Activated CD4-positive, CD25-positive, alpha-beta regulatory T cell (primary cell): ENCODE data around the gene NDUFB2.
"Not testable (repeated sequence)": the region's sequence is repeated elsewhere in the genome, so short reads cannot be mapped to it uniquely, and the experiment has no call there.

Experiments used
- DNase-seq, 4 experiments: peaks; one replicate each; lab custom pipeline; 2025; lab: John Stamatoyannopoulos, UW

The NDUFB2 gene

GRCh38 chr7:140689199-140690152 lies 7.0 kb upstream of the NDUFB2 start:
- DNase-seq = no peak

DNA sequence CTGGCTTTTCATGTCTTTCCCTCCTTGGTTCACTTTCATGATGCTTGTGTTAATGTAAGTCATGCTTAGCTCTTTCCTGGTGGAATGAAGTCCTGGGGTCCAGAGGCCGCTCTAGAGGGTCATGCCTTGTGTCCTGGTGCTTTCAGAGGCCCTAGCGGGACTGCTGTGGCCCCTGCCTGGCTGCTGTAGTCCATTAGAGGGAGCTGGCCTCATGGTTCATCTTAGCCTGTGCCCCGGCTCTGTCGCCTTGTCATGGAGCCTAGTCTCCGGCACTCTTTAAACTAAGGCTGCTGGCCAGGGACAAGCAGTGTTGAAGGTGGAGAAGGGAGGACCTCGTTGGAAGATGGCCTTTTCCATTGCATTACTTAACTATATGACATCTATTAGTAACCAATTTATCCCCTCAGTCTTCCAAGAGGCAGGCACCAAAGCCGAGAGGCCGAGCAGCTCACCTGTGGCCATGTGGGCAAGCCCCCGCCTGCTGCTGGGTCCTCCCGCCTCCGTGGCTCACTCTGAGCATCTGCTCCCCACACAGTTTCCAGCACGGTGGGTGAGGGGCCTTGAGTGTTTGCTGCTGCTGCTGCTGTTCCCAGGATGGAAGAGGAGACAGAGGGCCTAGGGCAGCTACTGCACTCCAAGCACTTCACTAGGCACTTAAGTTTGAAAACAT lies 5.0 kb upstream of the NDUFB2 start:
- DNase-seq = no peak

- not testable (repeated sequence) for DNase-seq
These were observed 2.7 kb upstream of the NDUFB2 start for GRCh38 chr7:140693849-140694248.

GRCh38 chr7:140694592-140694991 lies 1.9 kb upstream of the NDUFB2 start:
- DNase-seq = no peak

DNA sequence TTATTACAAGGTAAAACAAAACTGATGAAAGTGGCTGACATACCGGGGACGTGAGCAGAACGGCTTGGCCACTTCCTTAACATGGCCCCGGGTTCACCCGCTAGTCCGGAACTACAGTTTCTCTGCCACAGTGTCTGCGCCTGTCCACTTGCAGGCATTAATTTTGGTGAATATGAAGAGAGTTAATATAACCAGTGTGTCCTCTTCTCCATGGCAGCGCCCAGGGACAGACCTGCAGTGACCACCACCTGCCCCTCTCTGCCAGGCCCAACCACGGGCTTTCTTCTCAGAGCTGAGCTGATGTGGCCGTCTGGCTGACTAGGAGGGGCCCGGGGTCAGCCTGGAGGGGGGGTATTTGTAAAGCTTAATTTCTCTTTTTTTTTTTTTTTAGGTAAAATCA lies 1.1 kb upstream of the NDUFB2 start:
- no peak for DNase-seq

DNA sequence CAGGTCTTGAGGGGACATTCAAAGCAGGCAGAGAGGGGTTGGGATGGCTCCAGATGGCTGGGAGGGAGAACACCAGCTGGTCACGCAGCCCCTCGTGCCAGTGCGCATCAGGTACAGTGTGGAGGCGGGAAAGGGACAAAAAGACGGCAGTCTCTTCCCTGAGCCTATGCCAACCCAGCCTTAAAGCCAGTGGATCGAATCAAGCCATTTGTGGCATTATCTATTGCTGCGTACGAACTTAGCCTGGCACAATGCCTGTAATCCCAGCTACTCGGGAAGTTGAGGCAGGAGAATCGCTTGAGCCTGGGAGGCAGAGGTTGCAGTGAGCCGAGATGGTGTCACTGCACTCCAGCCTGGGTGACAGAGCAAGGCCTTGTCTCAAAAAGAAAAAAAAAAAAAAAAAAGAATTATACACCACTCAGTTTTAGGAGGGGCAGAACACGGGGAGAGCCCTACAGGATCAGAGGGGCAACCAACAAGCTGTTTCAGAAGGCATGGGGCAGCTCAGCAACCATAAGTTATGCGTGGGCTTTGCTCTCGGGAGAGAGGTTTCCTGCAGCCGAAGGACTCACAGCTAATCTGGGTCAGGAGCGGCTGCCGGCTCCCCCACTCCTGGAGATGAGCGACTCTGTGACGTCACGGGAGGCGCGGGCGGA lies 356 bp upstream of the NDUFB2 start:
- DNase-seq = peak in 3 of 4 experiments; percentile 83 to 88 (median 86)

DNA sequence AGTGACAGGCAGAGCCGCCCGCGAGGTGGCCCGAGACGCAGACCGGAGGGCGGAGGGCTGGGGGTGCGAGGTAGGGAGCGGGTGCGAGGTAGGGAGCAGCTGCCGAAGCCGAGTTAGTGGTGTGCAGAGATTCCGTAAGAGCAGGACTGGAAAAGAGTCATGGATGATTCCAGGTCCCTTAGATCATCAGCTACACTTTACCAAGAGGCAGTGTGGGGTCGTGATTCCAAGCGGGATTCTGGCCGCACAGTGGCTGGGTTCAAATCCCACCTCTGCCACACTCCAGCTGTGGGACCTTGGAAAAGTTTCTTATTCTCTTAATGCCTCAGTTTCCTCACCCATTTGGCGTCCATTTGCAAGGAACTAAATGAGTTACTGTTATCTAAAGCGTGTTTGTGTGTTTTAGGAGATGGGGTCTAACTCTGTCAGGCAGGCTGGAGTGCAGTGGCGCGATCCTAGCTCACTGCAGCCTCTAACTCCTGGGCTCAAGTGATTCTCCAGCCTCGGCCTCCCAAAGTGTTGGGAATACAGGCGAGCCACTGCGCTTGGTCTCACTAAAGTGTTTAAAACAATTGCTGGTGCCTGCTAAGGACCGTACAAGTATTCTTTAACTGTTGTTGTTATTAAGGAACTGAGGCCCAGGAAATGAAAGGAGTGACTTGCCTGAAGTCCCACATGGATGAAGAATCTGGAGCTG lies 1.1 kb downstream of the NDUFB2 start:
- DNase-seq = no peak

GRCh38 chr7:140698477-140698876 lies 2.0 kb downstream of the NDUFB2 start:
- DNase-seq = no peak

DNA sequence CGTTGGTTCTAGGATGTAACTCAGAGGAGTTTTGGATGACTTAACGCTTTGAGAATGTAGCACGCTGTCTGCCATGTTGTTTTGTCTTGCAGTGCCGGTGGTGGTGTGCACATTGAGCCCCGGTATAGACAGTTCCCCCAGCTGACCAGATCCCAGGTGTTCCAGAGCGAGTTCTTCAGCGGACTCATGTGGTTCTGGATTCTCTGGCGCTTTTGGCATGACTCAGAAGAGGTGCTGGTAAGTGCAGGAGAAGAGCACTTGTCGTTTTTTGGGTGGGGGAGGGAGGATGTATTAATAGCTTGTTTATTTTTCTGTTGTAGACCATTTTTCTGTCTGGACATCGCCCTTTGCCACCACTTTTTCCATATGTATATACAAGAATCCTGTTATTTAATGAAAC lies 6.3 kb downstream of the NDUFB2 start:
- DNase-seq = no peak

DNA sequence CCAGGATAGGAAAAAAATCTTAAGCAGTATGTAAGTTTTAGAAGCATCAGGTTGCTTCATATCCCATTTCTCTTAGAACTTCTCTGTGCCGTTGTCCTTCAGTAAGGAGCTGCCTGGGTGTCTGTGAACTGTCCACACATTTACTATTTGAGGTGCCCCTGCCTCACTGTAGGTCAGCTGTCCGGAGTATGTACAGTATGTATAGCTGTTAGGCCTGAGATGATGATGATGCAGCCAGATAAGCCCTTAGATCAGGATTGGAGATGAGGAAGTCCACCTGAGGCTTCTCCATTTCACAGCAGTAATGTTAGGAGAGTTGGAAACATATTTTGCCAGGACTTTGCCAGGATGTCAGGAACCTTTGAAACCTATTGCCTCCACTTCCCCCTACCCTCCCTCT lies 7.7 kb downstream of the NDUFB2 start:
- no peak for DNase-seq

- DNase-seq = no peak
These were observed 10.6 kb downstream of the NDUFB2 start for GRCh38 chr7:140707132-140707531.

GRCh38 chr7:140708764-140709163 lies 12.3 kb downstream of the NDUFB2 start:
- DNase-seq = not testable (repeated sequence)

- DNase-seq = not testable (repeated sequence)
These were observed 15.9 kb downstream of the NDUFB2 start for GRCh38 chr7:140712392-140712791.

GRCh38 chr7:140714331-140715040 lies 18.0 kb downstream of the NDUFB2 start:
- DNase-seq = no peak

- DNase-seq = no peak
These were observed 23.2 kb downstream of the NDUFB2 start for GRCh38 chr7:140719721-140720120.

DNA sequence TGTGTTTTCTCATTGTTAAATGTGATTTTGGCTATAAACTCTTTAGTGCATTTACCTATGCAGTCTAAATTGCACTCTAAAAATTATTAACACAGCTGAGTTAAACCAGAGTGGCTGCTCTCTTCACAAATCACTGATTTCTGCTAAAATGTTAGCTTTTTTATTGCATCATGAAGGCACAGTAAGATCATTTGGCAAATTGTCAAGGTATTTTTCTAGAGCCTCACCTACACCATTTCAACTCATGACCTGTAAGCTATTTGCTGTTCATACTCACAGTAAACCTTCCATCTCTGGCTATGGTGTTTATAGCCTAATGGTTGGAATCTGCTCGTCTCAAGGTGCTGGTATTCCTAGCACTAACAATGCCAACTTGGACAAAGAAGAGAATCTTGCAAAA lies 25.7 kb downstream of the NDUFB2 start:
- DNase-seq = no peak

DNA sequence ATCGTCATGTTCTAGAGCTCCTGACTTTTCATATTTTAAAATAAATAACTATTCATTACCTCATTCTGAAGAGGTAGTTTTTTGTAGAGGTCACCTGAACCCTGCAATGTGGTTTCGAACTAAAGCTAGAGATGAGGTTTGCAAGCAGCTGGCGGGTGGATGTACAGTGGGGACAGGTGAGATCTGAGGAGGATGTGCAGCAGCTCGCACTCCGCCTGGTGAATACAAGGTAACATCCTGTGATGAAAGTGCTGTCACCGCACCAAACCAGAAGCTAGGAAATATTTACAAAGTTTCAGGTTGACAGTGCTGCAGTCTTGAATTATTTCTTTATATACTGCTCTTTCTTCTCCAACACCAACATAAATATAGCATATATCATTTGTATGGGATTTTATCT lies 26.5 kb downstream of the NDUFB2 start:
- DNase-seq = peak in 2 of 4 experiments; percentile 4 to 12

- no peak for DNase-seq
These were observed 27.1 kb downstream of the NDUFB2 start for GRCh38 chr7:140723574-140723973.

DNA sequence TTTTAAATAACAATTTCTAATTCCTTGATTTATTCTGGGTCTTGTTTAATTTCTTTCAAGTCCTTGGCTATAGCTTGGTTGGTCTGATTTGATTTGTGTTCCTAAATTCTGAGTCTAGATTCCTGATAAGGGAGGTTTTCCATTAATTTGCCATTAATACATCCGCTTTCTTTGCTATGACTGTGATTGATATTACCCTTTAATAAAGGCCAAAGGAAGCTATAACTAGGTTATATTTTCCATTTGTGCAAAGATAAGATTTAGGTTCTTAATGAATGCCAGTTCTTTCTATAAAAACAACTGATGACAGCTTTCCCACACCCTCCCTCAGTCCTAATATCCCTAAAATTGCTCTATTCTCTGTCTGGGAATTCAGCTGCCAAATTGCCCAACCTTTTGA lies 28.2 kb downstream of the NDUFB2 start:
- no peak for DNase-seq

- DNase-seq = no peak
These were observed 29.8 kb downstream of the NDUFB2 start for GRCh38 chr7:140726281-140726680.

GRCh38 chr7:140732416-140732815 lies 35.9 kb downstream of the NDUFB2 start:
- DNase-seq = no peak
